GF-D8 (cell line): ENCODE data around the gene ZBED2.
"Not testable (repeated sequence)": the region's sequence is repeated elsewhere in the genome, so short reads cannot be mapped to it uniquely, and the experiment has no call there.

Source experiments
- DNase-seq: peaks from one replicate; lab custom pipeline; 2025; lab: John Stamatoyannopoulos, UW

ZBED2 gene

DNA sequence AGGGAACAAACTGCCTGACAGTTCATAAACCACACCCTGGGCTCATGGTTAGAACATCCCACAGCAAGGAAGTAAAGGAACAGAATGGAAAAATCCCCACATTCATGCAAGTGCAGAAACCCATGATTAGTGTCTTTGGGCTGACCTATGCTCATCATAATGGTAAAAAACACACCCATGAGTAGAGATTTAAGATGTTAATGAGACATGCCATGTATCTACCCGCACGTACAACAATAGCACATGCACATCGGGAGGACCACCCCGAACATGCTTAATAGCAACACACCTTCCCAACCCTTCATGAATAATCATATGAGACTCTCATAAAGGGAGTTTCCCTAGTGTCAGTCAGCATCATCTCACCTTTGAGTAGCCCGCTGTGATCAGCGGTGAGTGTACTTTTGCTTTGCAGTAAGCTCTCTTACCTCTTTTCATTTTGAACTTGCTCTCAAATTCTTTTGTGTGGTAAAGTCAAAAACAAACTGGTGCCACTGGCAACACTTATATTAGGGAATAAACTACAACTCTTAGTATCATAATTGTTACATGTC, 23.2 kb downstream of the ZBED2 start:
- DNase-seq, result no peak

DNA sequence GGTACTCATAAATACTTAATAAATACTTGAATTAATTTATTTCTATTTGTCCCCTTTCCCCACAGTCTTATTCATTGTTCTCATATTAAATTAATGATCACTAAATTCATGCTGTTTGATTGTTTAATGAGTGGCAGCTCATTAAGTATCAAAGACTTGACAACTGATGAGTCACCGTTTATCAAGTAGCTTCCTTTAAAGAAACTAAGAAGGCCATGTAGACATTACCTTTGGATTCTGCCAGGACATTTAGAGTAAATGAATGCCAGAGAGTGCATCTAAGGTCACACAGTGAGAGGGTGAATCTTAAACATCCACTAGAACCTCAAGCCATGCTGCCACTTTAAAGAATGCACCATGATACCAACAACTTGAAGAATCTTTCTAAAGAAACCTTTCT, 23.9 kb downstream of the ZBED2 start:
- no peak for DNase-seq

DNA sequence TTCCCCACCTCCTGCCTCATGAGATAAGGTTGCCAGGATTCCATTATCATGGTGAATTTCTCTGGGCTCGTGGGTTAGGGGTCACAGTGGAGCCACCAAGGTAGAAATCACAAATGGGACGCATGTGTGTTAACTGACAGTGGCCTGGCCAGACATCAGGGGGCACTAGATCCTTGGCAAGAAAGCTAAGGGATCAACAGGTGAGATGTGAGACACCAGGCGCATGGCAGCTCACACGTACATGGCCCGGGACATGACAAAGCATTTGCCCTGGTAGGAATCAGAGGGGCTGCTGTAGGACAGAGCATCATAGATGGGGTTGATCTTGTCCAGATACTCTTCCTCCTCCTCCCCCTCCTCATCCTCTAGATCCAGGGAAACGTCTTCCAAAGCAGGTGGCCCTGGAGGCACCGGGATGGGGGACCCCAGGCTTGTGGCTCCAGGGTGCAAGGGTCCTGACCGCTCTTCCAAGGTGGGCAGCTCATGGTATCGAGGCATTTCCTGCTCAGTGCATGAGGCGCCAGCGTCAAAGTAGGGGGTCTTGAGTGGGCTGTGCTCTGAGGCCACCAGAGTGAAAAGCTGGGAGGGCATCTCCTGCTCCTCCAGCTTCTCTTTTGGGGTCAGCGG, 24.6 kb downstream of the ZBED2 start:
- DNase-seq, result no peak

DNA sequence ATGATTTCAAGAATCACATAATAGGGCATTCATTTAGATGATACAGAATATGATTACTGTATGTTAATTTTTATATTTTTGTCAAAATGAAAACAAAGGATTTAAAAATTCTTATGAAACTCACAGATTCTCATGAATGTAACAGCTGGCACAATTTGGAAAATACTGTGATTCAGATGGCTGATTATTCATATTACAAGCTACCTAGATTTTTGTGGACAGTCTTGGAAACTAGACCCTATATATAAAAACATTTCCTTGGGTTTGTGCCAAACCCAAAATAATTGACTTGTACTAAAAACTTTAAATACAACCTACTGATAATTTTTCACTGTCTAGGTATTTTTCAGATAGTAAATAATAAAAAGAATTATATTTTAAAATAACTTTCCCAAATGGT, 26.2 kb downstream of the ZBED2 start:
- no peak for DNase-seq

DNA sequence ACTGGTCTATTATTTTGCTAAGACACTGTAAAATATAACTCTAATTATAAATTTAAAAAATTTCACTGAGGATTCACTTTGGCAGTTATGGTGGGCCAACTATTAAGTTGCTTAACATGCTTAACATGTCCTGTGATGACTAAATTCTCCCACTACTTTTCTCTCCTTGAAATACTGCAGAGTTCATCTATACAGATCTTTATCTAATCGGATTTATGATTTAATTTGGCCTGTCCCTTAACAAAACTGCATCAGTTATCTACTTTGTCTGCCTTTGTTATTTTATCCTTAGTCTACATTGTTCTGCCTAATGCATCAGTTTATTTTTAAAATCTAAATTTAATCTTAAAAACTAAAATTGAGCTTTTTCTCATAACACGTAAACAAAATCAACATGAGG, 26.8 kb downstream of the ZBED2 start:
- no peak for DNase-seq

DNA sequence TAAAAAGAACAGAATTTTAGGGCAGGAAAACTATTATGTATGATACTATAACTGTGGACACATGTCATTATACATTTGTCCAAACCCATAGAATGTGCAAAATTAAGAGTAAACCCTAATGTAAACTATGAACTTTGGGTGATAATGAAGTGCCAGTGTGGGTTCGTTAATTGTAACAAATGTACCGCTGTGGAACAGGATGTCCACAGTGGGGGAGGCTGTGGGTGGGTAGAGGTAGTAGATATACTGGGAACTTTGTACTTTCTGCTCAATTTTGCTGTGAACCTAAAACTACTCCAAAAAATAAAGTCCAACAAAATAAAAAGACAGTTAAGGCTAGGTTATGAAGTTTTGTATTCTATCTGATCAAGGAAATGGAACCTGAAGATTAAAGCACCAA, 28.3 kb downstream of the ZBED2 start:
- DNase-seq, result no peak

DNA sequence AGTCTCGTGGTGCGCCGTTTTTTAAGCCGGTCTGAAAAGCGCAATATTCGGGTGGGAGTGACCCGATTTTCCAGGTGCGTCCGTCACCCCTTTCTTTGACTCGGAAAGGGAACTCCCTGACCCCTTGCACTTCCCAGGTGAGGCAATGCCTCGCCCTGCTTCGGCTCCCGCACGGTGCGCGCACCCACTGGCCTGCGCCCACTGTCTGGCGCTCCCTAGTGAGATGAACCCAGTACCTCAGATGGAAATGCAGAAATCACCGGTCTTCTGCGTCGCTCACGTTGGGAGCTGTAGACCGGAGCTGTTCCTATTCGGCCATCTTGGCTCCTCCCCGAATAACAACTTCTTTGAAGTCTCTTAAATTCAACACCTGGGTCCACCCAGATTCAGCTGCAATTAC, 33.2 kb downstream of the ZBED2 start:
- not testable (repeated sequence) for DNase-seq

DNA sequence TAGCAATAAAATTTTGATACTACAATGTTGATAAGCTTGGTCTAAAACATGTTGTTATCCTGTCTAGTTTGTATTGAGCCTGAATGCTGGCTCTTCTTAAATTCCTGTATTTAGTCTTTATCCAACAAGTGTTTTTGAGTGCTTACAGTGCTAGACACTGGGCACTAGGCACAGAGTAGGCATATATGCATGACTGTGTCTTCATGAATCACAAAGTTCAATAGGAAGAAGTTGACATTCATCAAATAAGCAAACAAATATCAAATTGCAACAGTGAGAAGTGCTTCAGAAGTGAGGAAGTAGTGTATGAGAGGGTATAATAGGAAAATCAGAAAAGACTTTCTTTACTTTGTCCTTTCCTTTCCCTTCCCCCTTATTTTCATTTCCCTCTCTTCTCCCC, 46.4 kb downstream of the ZBED2 start:
- DNase-seq, result no peak

DNA sequence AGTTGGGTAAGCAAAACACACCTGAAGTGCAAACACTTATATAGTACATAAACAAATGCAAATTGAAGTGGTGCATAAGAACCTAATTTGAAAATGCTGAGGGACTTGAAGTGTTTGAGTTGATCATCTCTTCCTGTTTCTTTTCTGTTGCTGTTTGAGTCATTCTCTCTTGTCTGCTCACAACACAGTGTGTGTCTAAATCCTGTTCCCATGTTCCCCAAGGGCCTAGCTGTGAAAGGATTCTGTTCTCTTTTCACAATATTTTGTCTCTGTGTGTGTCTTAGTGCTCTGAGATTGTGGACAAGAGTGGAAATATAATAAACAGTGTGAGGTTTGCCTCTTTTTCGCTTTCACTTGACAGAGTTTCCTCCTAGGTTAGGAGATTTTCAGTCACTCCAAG, 47.1 kb downstream of the ZBED2 start:
- no peak for DNase-seq

DNA sequence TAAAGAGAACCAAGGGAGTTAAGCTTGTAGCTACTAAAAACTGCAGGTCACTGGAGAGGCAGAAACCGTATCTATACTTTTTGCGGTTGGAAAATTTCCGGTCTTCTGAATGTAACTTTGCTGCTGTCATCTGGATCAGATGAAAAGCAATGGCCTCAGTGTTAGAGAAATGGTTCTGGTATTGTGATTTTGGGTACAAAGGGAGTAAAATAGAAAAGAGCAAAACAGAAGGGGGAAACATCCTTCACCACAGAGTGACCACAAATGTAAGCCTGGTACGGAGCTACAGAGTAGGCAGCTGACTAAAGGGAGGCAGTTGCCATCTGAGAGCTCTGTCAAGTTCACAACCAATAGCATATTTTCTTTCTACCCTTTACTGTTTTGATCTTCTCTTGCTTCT, 47.5 kb downstream of the ZBED2 start:
- no peak for DNase-seq

DNA sequence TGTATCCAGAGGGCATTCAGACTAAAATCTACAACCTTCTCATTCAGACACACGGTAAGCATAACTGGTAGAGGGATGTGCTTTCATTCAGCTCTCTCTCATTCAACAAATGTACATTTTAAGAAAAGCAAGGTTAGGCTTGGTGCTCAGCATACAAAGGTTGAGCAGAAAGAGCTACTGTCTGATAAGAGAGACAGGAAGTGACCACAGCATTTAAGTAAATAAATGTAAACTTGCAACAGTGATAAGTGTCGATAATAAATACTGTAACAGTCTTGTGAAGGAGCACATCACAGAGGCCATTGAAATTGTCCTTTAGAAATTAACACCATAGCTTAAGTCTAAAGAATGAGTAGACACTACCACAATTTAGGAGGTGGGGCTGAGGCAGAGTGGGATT, 49.8 kb downstream of the ZBED2 start:
- no peak for DNase-seq
